ENCODE measurements around the gene BMP2. TPM values are rescaled to one million over a fixed set of nuclear protein-coding genes. Genes with fewer than 3 reads are reported as not detected.

BMP2 gene
- total and polyA plus RNA-seq, 3 donors from 2014 or later: 1.7 to 3.8 (median 1.8) TPM

DNA sequence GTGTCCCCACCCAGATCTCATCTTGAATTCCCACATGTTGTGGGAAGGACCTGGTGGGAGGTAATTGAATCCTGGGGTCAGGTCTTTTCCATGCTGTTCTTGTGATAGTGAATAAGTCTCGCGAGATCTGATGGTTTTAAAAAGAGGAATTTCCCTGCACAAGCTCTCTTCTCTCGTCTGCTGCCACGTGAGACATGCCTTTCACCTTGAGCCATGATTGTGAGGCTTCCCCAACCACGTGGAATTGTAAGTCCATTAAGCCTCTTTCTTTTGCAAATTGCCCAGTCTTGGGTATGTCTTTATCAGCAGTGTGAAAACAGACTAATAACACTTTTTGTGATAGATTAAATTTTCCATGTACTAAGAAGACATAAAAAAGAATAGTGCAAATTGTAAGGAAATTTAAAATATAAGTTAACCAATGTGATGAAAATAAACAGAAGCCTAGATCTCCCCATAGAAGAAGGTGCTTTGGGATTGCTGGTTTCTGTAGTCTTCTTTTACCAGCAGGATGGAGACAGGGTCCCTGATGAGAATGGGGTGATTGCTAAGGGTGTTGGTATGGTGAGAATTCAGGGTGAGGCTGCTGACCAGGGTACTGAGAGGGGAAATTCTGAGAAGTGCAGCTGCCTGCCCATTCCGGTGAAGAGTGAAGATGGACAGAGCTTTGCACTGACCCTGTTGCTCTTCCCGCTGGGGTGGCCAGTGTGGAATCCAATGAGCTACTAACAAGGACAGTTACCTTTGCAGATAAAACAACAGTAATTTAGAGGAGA, 50.7 kb downstream of the BMP2 start:
- DNase-seq: no peak
- TF ChIP-seq, protein P1, sequence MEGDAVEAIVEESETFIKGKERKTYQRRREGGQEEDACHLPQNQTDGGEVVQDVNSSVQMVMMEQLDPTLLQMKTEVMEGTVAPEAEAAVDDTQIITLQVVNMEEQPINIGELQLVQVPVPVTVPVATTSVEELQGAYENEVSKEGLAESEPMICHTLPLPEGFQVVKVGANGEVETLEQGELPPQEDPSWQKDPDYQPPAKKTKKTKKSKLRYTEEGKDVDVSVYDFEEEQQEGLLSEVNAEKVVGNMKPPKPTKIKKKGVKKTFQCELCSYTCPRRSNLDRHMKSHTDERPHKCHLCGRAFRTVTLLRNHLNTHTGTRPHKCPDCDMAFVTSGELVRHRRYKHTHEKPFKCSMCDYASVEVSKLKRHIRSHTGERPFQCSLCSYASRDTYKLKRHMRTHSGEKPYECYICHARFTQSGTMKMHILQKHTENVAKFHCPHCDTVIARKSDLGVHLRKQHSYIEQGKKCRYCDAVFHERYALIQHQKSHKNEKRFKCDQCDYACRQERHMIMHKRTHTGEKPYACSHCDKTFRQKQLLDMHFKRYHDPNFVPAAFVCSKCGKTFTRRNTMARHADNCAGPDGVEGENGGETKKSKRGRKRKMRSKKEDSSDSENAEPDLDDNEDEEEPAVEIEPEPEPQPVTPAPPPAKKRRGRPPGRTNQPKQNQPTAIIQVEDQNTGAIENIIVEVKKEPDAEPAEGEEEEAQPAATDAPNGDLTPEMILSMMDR (IDR thresholded peaks at IDR 0.05): no peak
- no peak for TF ChIP-seq POLR2A (IDR thresholded peaks at IDR 0.05)
- H3K4me1 ChIP-seq: no peaks in the 10 kb centered on the region
- H3K36me3 ChIP-seq (ENCODE audit: low read depth, missing control alignments): no peaks in the 10 kb centered on the region
- H3K4me3 ChIP-seq: no peak overlapping the region
- no peaks in the 10 kb centered on the region for H3K27me3 ChIP-seq
- no peak overlapping the region for H3K27ac ChIP-seq
- H3K9me3 ChIP-seq: no peaks in the 10 kb centered on the region
- intact Hi-C loops (cut with DNase I; ENCODE audit: low total_unique reads): no loop called here
- 68 to 69% methylated on average over 7 of the region's 7 CpGs for WGBS, 2 donors

DNA sequence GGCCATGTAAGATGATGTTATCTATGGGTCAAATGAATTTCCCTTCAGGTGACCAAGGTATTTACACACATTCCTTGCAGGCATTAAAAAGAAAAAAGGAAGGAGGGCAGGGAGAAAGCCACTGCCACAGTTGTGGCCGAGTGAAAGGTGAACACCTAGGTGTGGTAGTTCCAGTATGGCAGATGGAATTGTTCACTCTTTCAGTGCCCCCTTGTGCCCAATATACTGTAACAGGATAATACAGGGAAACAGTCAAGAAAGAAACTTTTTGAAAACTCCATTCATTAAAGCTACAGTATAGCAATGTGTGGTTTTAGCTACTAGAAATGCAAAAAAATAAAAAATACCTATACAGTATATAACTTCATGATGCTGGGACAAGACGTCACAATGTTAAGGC, 52.1 kb downstream of the BMP2 start:
- no peaks in the 10 kb centered on the region for H3K36me3 ChIP-seq (ENCODE audit: low read depth, missing control alignments)
- H3K9me3 ChIP-seq: no peaks in the 10 kb centered on the region
- no peak overlapping the region for H3K27ac ChIP-seq
- no peak overlapping the region for H3K4me3 ChIP-seq
- DNase-seq: no peak
- no peaks in the 10 kb centered on the region for H3K27me3 ChIP-seq
- intact Hi-C loops (cut with DNase I; ENCODE audit: low total_unique reads): no loop called here
- H3K4me1 ChIP-seq: no peaks in the 10 kb centered on the region
- WGBS, 2 donors: 70 to 75% methylated on average over 2 of the region's 2 CpGs
- TF ChIP-seq, protein P1 (IDR thresholded peaks at IDR 0.05): no peak
- TF ChIP-seq POLR2A (IDR thresholded peaks at IDR 0.05): no peak

DNA sequence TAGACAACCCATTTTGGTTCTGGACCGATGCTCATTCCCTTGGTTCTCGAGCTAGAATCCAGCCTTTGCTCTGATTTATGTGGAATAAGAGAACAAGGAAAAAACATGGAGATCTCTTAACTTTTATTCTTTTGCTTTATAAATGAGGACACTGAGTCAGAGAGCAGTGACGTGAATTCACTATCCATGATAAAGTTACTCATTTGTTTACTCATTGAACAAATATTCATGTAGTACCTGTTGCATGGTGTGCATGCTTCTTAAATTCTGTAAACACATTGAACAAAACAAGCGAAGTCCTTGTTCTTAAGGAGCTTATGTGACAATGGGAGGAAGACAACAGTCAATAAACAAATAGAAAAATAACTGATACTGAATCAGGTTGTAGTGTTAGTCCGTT, 56.9 kb downstream of the BMP2 start:
- H3K27ac ChIP-seq: no peak overlapping the region
- no peaks in the 10 kb centered on the region for H3K27me3 ChIP-seq
- WGBS, 2 donors: 91 to 93% methylated on average over 5 of the region's 5 CpGs
- no peaks in the 10 kb centered on the region for H3K9me3 ChIP-seq
- no peak for DNase-seq
- no peak for TF ChIP-seq POLR2A (IDR thresholded peaks at IDR 0.05)
- TF ChIP-seq, protein P1 (IDR thresholded peaks at IDR 0.05): no peak
- no peak overlapping the region for H3K4me3 ChIP-seq
- intact Hi-C loops (cut with DNase I; ENCODE audit: low total_unique reads): no loop called here
- H3K4me1 ChIP-seq: no peaks in the 10 kb centered on the region
- no peaks in the 10 kb centered on the region for H3K36me3 ChIP-seq (ENCODE audit: low read depth, missing control alignments)

DNA sequence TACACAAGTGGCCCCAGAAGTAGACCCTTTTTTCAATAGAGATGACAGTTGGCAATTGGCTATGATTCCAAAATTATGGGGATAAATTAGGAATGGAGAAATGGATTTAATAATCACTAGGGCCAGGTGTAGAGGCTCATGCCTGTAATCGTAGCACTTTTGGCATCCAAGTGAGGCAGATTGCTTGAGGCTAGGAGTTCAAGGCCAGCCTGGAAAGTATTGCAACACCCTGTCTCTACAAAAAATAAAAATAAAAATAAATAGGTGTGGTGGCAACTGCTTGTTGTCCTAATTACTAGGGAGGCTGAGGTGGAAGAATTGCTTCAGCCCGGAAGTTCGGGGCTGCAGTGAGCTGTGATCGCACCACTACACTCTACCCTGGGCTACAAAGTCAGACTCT, 60.0 kb downstream of the BMP2 start:
- Histone ChIP-seq H3K4me3 (no peak overlapping the region), H3K27ac (no peak overlapping the region), H3K27me3 (no peaks in the 10 kb centered on the region), H3K9me3 (no peaks in the 10 kb centered on the region), H3K4me1 (no peaks in the 10 kb centered on the region), H3K36me3 (ENCODE audit: low read depth, missing control alignments) (no peaks in the 10 kb centered on the region)
- intact Hi-C loops (cut with DNase I; ENCODE audit: low total_unique reads): no loop called here
- 82 to 84% methylated on average over 4 of the region's 4 CpGs for WGBS, 2 donors
- TF ChIP-seq, protein P1 (IDR thresholded peaks at IDR 0.05): no peak
- no peak for TF ChIP-seq POLR2A (IDR thresholded peaks at IDR 0.05)
- DNase-seq: no peak

All from testis (tissue), 3 donors.